ENCODE results near the gene THEMIS2. TPM values are rescaled to one million over a fixed set of nuclear protein-coding genes. Genes with fewer than 3 reads are reported as not detected.

Gene THEMIS2
- polyA plus RNA-seq, 1 donor (not counting 4 experiments of a cell fraction or from before 2014, with no cell fraction given) = 1.3 TPM

GRCh38 chr1:27894521-27894920, 22.2 kb downstream of the THEMIS2 start:
- no peak for FAIRE-seq
- no peak for TF ChIP-seq CTCF (optimal IDR thresholded peaks at IDR 0.05 in 1 of 3, IDR thresholded peaks at IDR 0.05 in 1 of 3, conservative IDR thresholded peaks at IDR 0.05 in 1 of 3; ENCODE audit: extremely low read depth in 1 of 3, insufficient read depth in 2 of 3, low read length in 3 of 3)
- no peak for TF ChIP-seq EZH2 (IDR thresholded peaks at IDR 0.05; ENCODE audit: low read length)
- H3K9me1 ChIP-seq (ENCODE audit: control insufficient read depth, extremely low read depth, insufficient read depth, low read length) = no peaks in the 10 kb centered on the region
- no peak overlapping the region for H3K4me2 ChIP-seq (ENCODE audit: control insufficient read depth, extremely low read depth, insufficient read depth, low read depth, low read length)
- H3K27me3 ChIP-seq (ENCODE audit: control insufficient read depth, extremely low read depth, insufficient read depth, low read length) = no peaks in the 10 kb centered on the region
- H4K20me1 ChIP-seq (ENCODE audit: control insufficient read depth, extremely low read depth, insufficient read depth, low read length) = no peaks in the 10 kb centered on the region
- H3K79me2 ChIP-seq (ENCODE audit: control insufficient read depth, insufficient read depth, low read length) = no peaks in the 10 kb centered on the region
- no peaks in the 10 kb centered on the region for H3K9me3 ChIP-seq (ENCODE audit: control insufficient read depth, low read depth, low read length)
- DNase-seq (ENCODE audit: low read depth, low spot score) = no peak
- H2AFZ ChIP-seq (ENCODE audit: control insufficient read depth, low read length) = no peak overlapping the region
- peaks cover 13 to 22% of the 10 kb centered on the region in 2 experiments for H3K36me3 ChIP-seq (ENCODE audit: control insufficient read depth in 2 of 2, extremely low read depth in 1 of 2, insufficient read depth in 2 of 2, low read length in 2 of 2)
- no peak overlapping the region for H3K9ac ChIP-seq (ENCODE audit: control insufficient read depth, extremely low read depth, insufficient read depth, low read length)
- no peak overlapping the region for H3K27ac ChIP-seq (ENCODE audit: control insufficient read depth, insufficient read depth, low read length)
- no peaks in the 10 kb centered on the region for H3K4me1 ChIP-seq (ENCODE audit: control insufficient read depth, extremely low read depth, insufficient read depth, low read length)
- no peak overlapping the region for H3K4me3 ChIP-seq (ENCODE audit: control insufficient read depth in 2 of 3, extremely low read depth in 1 of 3, insufficient read depth in 2 of 3, low read depth in 1 of 3, low read length in 3 of 3)
- dilution Hi-C loops (cut with MboI; ENCODE audit: extremely low pct_ligation_motif_present, low sequenced_read_pairs) = no loop called here

DNA sequence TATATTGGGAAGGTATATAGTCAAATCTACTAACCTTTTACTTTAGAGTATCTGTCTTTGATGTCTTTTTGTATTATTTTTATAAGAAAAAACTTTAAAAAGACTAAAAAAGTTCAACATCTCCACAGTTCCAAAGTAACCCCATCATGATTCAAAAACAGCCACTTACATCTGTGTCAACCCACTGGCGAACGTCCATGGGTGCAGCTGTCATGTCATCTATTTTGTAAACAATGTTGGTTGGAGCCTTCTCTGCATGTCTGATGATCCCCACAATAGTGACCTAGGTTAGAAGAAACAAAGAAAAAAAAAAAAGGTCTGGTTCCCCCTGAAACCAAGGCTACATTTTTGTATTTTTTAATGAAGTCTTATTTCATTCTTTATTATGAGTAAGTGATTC, 34.4 kb downstream of the THEMIS2 start:
- Histone ChIP-seq H3K27me3 (ENCODE audit: control insufficient read depth, extremely low read depth, insufficient read depth, low read length) (no peaks in the 10 kb centered on the region), H2AFZ (ENCODE audit: control insufficient read depth, low read length) (no peak overlapping the region), H3K4me2 (ENCODE audit: control insufficient read depth, extremely low read depth, insufficient read depth, low read depth, low read length) (no peak overlapping the region), H3K9me3 (ENCODE audit: control insufficient read depth, low read depth, low read length) (no peaks in the 10 kb centered on the region), H3K4me1 (ENCODE audit: control insufficient read depth, extremely low read depth, insufficient read depth, low read length) (no peaks in the 10 kb centered on the region), H3K36me3 (ENCODE audit: control insufficient read depth in 2 of 2, extremely low read depth in 1 of 2, insufficient read depth in 2 of 2, low read length in 2 of 2) (peaks cover 8 to 21% of the 10 kb centered on the region in 2 experiments), H3K27ac (ENCODE audit: control insufficient read depth, insufficient read depth, low read length) (no peak overlapping the region), H3K79me2 (ENCODE audit: control insufficient read depth, insufficient read depth, low read length) (no peaks in the 10 kb centered on the region), H3K4me3 (ENCODE audit: control insufficient read depth in 2 of 3, extremely low read depth in 1 of 3, insufficient read depth in 2 of 3, low read depth in 1 of 3, low read length in 3 of 3) (no peak overlapping the region), H4K20me1 (ENCODE audit: control insufficient read depth, extremely low read depth, insufficient read depth, low read length) (no peaks in the 10 kb centered on the region), H3K9ac (ENCODE audit: control insufficient read depth, extremely low read depth, insufficient read depth, low read length) (no peak overlapping the region), H3K9me1 (ENCODE audit: control insufficient read depth, extremely low read depth, insufficient read depth, low read length) (no peaks in the 10 kb centered on the region)
- FAIRE-seq (no peak), DNase-seq (ENCODE audit: low read depth, low spot score) (no peak)
- dilution Hi-C loops (cut with MboI; ENCODE audit: extremely low pct_ligation_motif_present, low sequenced_read_pairs) = no loop called here
- no peak for TF ChIP-seq CTCF (optimal IDR thresholded peaks at IDR 0.05 in 1 of 3, IDR thresholded peaks at IDR 0.05 in 1 of 3, conservative IDR thresholded peaks at IDR 0.05 in 1 of 3; ENCODE audit: extremely low read depth in 1 of 3, insufficient read depth in 2 of 3, low read length in 3 of 3)
- no peak for TF ChIP-seq EZH2 (IDR thresholded peaks at IDR 0.05; ENCODE audit: low read length)
